SK-N-SH (cell line): ENCODE data around the gene CDC6. TPM values are rescaled to one million over a fixed set of nuclear protein-coding genes. Genes with fewer than 3 reads are reported as not detected.

Source experiments
- CTCF ChIA-PET: fragments of 300-600, 350-600 bp; formaldehyde crosslinking; extraction: SDS; loops from one replicate; lab custom pipeline; 2021; lab: Yijun Ruan, JAX
- POLR2A ChIA-PET: fragments of 350-600 bp; sonication (Branson Sonifier 250); formaldehyde crosslinking; extraction: SDS; loops from one replicate; lab custom pipeline; 2020; ENCODE audit warnings: antibody characterized with exemption, inconsistent platforms; lab: Yijun Ruan, JAX
- DNase-seq: peaks from one replicate; pipeline ENCODE4 v3.0.0; 2012
- H2AFZ ChIP-seq: fragments of 200-600 bp; sonication (generic); 2 replicates; pipeline ENCODE4 v1.8.1; 2016; ENCODE audit warnings: antibody characterized with exemption, mild to moderate bottlenecking, low read depth
- H3F3A ChIP-seq: fragments of 200-600 bp; sonication (generic); replicated peaks from 2 replicates; pipeline ENCODE3; 2016; ENCODE audit warnings: antibody characterized with exemption, mild to moderate bottlenecking; ENCODE audit not compliant: insufficient read depth
- H3K27ac ChIP-seq, 2 experiments: fragments of 200-500 bp in 1 of 2; fragments of 200-600 bp in 1 of 2; sonication (Bioruptor generic) in 1 of 2; sonication (generic), shearing (Covaris generic) in 1 of 2; 2 replicates each; pipeline versions ENCODE4 v1.5.1 to v1.6.1; 2014 to 2016; ENCODE audit warnings: low read depth in 2 of 2, inconsistent platforms in 1 of 2, low read length in 1 of 2, mild to moderate bottlenecking in 1 of 2, mixed read lengths in 1 of 2
- H3K27me3 ChIP-seq: fragments of 200-600 bp; sonication (generic), shearing (Covaris generic); 2 replicates; pipeline ENCODE4 v1.6.1; 2016; ENCODE audit warnings: mixed run types; ENCODE audit not compliant: insufficient read depth
- H3K36me3 ChIP-seq, 2 experiments: fragments of 200-500 bp in 1 of 2; fragments of 200-600 bp in 1 of 2; sonication (Bioruptor generic) in 1 of 2; sonication (generic) in 1 of 2; replicated peaks in 1 of 2; 2 replicates each; pipeline versions ENCODE3 to v1.5.1; 2014 to 2016; ENCODE audit warnings: low read length in 1 of 2, mild to moderate bottlenecking in 1 of 2; ENCODE audit not compliant: insufficient read depth in 2 of 2, control insufficient read depth in 1 of 2
- H3K4me1 ChIP-seq, 2 experiments: fragments of 200-500 bp in 1 of 2; fragments of 200-600 bp in 1 of 2; sonication (Bioruptor generic) in 1 of 2; sonication (generic), shearing (Covaris generic) in 1 of 2; 2 replicates each; pipeline versions ENCODE4 v1.5.1 to v1.6.1; 2014 to 2016; ENCODE audit warnings: low read depth in 1 of 2, low read length in 1 of 2, mixed run types in 1 of 2; ENCODE audit not compliant: insufficient read depth in 2 of 2, control insufficient read depth in 1 of 2
- H3K4me2 ChIP-seq: fragments of 200-600 bp; sonication (generic), shearing (Covaris generic); 2 replicates; pipeline ENCODE4 v1.6.1; 2017; ENCODE audit warnings: mixed run types
- H3K4me3 ChIP-seq, 2 experiments: fragments of 200-500 bp in 1 of 2; fragments of 200-600 bp in 1 of 2; sonication (Bioruptor generic) in 1 of 2; sonication (generic), shearing (Covaris generic) in 1 of 2; 2 replicates each; pipeline versions ENCODE4 v1.5.1 to v1.8.1; 2014 to 2016; ENCODE audit warnings: low read depth in 2 of 2, inconsistent platforms in 1 of 2, low read length in 1 of 2, mild to moderate bottlenecking in 1 of 2, mixed read lengths in 1 of 2, moderate library complexity in 1 of 2
- H3K79me2 ChIP-seq: fragments of 200-600 bp; sonication (generic); 2 replicates; pipeline ENCODE4 v1.8.1; 2017; ENCODE audit warnings: mild to moderate bottlenecking; ENCODE audit not compliant: insufficient read depth
- H3K9ac ChIP-seq: fragments of 200-600 bp; sonication (generic); 2 replicates; pipeline ENCODE4 v1.6.1; 2017; ENCODE audit warnings: mixed run types
- H3K9me2 ChIP-seq: fragments of 200-600 bp; sonication (generic); 2 replicates; pipeline ENCODE4 v1.6.1; 2017; ENCODE audit warnings: mixed run types
- H3K9me3 ChIP-seq: fragments of 200-600 bp; sonication (generic); 2 replicates; pipeline ENCODE4 v1.6.1; 2017; ENCODE audit warnings: mixed run types, mild to moderate bottlenecking, moderate library complexity
- H4K20me1 ChIP-seq: fragments of 200-600 bp; sonication (generic); 2 replicates; pipeline ENCODE4 v1.6.1; 2017; ENCODE audit warnings: mild to moderate bottlenecking, mixed run types; ENCODE audit not compliant: insufficient read depth
- CHD2 ChIP-seq: fragments of 150-350 bp; IDR thresholded peaks from 2 replicates; pipeline ENCODE4 v1.6.1; 2018; ENCODE audit warnings: low read length; ENCODE audit not compliant: partially characterized antibody
- CTCF ChIP-seq: fragments of 200-600 bp; sonication (generic); IDR thresholded peaks from 2 replicates; pipeline ENCODE4 v1.6.1; 2017; ENCODE audit warnings: antibody characterized with exemption, mild to moderate bottlenecking, moderate library complexity
- EZH2phosphoT487 ChIP-seq: fragments of 200-600 bp; sonication (generic); IDR thresholded peaks from 2 replicates; pipeline ENCODE4 v1.6.1; 2017; ENCODE audit warnings: low read depth, mixed run types, mild to moderate bottlenecking, antibody characterized with exemption, moderate library complexity, borderline replicate concordance
- FOSL2 ChIP-seq: IDR thresholded peaks from 2 replicates; pipeline ENCODE4 v1.4.0; 2012; ENCODE audit warnings: low read depth, mild to moderate bottlenecking, moderate library complexity, borderline replicate concordance
- JUND ChIP-seq: IDR thresholded peaks from 2 replicates; pipeline ENCODE4 v1.4.0; 2012
- NRF1 ChIP-seq: IDR thresholded peaks from 2 replicates; pipeline ENCODE4 v1.6.1; 2012; ENCODE audit warnings: low read depth, mild to moderate bottlenecking, low read length
- RAD21 ChIP-seq: IDR thresholded peaks from 2 replicates; pipeline ENCODE4 v1.6.1; 2012; ENCODE audit warnings: mild to moderate bottlenecking, low read length
- RCOR1 ChIP-seq: fragments of 150-350 bp; IDR thresholded peaks from 2 replicates; pipeline ENCODE4 v1.6.1; 2017; ENCODE audit warnings: antibody characterized with exemption, low read length
- RFX5 ChIP-seq: IDR thresholded peaks from 2 replicates; pipeline ENCODE4 v1.6.1; 2012; ENCODE audit warnings: mild to moderate bottlenecking, improper control_type of control experiment, low read length
- RXRA ChIP-seq: IDR thresholded peaks from 2 replicates; pipeline ENCODE4 v1.4.0; 2012; ENCODE audit warnings: low read depth, mild to moderate bottlenecking, borderline replicate concordance
- SIN3A ChIP-seq: IDR thresholded peaks from 2 replicates; pipeline ENCODE4 v1.6.1; 2012; ENCODE audit warnings: low read depth, mild to moderate bottlenecking, low read length, moderate library complexity, borderline replicate concordance
- SMC3 ChIP-seq: IDR thresholded peaks from 2 replicates; pipeline ENCODE4 v1.6.1; 2012; ENCODE audit warnings: low read depth, low read length, improper control_type of control experiment
- TAF1 ChIP-seq: IDR thresholded peaks from 2 replicates; pipeline ENCODE4 v1.6.1; 2012; ENCODE audit warnings: low read depth, mild to moderate bottlenecking, low read length, moderate library complexity, borderline replicate concordance
- TEAD4 ChIP-seq: IDR thresholded peaks from 2 replicates; pipeline ENCODE4 v1.4.0; 2012; ENCODE audit warnings: mild to moderate bottlenecking, borderline replicate concordance; ENCODE audit not compliant: insufficient read depth
- YY1 ChIP-seq: IDR thresholded peaks from 2 replicates; pipeline ENCODE4 v1.4.0; 2012; ENCODE audit warnings: low read depth, mild to moderate bottlenecking
- WGBS: methylation state at CpG from one replicate; pipeline ENCODE4 v1.1.6; 2017; ENCODE audit warnings: low lambda C conversion rate; 5-methylcytosine and 5-hydroxymethylcytosine counted together
- polyA plus RNA-seq, 3 experiments: library from polyadenylated mRNA; depleted of rRNA; stranded (reverse); fragments of >200 nt; gene quantifications; 2 replicates each; pipeline ENCODE4 v1.2.3, GENCODE V29; 2012
- TF ChIP-seq, protein P1 (sequence below): IDR thresholded peaks from 2 replicates; pipeline ENCODE4 v1.6.1; 2012; ENCODE audit warnings: mild to moderate bottlenecking, low read depth, low read length, moderate library complexity
- TF ChIP-seq, protein P2 (sequence below): IDR thresholded peaks from 2 replicates; pipeline ENCODE4 v1.4.0; 2012; ENCODE audit warnings: low read depth, borderline replicate concordance
- TF ChIP-seq, protein P3 (sequence below): fragments of 150-350 bp; IDR thresholded peaks from 2 replicates; pipeline ENCODE4 v1.6.1; 2016; ENCODE audit warnings: mild to moderate bottlenecking, low read depth, low read length

CDC6 gene
- polyA plus RNA-seq, 1 of the 3 experiments (the other 2 are of a cell fraction) = 12.7 TPM

DNA sequence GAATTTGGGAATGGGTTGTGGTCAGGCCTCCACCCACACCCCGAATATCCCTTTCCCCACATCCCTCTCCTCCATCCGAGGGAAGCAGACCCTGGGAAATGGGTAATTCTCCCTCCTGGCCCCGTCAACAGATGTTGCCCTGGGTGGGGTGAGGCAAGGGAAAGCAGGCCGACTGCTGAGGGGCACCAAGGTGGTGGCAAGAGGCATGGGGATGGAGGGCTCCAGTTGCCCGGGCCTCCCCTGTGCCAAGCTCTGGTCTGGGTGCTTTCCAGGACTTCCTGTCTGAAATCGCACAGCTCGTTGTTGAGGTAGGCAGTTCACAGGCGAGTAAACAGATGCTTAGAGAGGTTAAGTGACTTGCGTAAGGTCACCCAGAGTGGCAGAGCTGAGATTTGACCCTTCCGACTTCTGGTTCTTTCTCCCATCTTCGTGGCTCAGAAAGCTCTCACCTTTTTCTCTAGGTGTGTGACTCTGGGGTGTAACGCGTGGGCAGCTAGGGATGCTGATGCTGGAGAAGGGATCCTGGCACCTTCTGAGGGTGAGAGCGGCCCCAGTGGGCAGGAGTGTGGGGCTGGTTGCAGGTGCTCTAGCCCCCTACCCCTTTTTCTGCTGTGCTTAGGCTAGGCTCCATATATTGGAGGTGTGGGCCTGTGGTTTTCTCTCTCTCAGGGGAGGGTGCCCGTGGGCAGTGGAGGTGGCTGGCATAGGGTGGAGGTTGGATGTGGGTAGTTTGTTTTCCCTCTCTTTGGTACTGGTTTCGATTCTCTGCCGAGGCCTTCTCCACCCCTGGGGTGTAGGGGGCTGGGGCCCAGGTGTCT, 38.5 kb downstream of the CDC6 start:
- H3K4me3 ChIP-seq = no peak overlapping the region
- no peak overlapping the region for H3K9ac ChIP-seq
- DNase-seq = no peak
- H2AFZ ChIP-seq = no peak overlapping the region
- peaks cover 31% of the 10 kb centered on the region for H3F3A ChIP-seq
- WGBS = 81% methylated on average over 14 of the region's 17 CpGs
- H3K4me2 ChIP-seq = peak overlapping the region; percentile 61
- H3K9me2 ChIP-seq = no peaks in the 10 kb centered on the region
- H3K36me3 ChIP-seq = peaks cover 3 to 4% of the 10 kb centered on the region in 2 experiments
- H3K9me3 ChIP-seq = no peaks in the 10 kb centered on the region
- H3K27me3 ChIP-seq = no peaks in the 10 kb centered on the region
- TF ChIP-seq RXRA (no peak), NRF1 (no peak), RFX5 (no peak), CTCF (no peak), RAD21 (no peak), RCOR1 (no peak), TAF1 (no peak), CHD2 (no peak), SMC3 (no peak), EZH2phosphoT487 (no peak), FOSL2 (no peak), TEAD4 (no peak), JUND (no peak), SIN3A (no peak), YY1 (no peak)
- TF ChIP-seq, protein P1, sequence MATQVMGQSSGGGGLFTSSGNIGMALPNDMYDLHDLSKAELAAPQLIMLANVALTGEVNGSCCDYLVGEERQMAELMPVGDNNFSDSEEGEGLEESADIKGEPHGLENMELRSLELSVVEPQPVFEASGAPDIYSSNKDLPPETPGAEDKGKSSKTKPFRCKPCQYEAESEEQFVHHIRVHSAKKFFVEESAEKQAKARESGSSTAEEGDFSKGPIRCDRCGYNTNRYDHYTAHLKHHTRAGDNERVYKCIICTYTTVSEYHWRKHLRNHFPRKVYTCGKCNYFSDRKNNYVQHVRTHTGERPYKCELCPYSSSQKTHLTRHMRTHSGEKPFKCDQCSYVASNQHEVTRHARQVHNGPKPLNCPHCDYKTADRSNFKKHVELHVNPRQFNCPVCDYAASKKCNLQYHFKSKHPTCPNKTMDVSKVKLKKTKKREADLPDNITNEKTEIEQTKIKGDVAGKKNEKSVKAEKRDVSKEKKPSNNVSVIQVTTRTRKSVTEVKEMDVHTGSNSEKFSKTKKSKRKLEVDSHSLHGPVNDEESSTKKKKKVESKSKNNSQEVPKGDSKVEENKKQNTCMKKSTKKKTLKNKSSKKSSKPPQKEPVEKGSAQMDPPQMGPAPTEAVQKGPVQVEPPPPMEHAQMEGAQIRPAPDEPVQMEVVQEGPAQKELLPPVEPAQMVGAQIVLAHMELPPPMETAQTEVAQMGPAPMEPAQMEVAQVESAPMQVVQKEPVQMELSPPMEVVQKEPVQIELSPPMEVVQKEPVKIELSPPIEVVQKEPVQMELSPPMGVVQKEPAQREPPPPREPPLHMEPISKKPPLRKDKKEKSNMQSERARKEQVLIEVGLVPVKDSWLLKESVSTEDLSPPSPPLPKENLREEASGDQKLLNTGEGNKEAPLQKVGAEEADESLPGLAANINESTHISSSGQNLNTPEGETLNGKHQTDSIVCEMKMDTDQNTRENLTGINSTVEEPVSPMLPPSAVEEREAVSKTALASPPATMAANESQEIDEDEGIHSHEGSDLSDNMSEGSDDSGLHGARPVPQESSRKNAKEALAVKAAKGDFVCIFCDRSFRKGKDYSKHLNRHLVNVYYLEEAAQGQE = no peak
- TF ChIP-seq, protein P2, sequence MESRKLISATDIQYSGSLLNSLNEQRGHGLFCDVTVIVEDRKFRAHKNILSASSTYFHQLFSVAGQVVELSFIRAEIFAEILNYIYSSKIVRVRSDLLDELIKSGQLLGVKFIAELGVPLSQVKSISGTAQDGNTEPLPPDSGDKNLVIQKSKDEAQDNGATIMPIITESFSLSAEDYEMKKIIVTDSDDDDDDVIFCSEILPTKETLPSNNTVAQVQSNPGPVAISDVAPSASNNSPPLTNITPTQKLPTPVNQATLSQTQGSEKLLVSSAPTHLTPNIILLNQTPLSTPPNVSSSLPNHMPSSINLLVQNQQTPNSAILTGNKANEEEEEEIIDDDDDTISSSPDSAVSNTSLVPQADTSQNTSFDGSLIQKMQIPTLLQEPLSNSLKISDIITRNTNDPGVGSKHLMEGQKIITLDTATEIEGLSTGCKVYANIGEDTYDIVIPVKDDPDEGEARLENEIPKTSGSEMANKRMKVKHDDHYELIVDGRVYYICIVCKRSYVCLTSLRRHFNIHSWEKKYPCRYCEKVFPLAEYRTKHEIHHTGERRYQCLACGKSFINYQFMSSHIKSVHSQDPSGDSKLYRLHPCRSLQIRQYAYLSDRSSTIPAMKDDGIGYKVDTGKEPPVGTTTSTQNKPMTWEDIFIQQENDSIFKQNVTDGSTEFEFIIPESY = no peak
- TF ChIP-seq, protein P3, sequence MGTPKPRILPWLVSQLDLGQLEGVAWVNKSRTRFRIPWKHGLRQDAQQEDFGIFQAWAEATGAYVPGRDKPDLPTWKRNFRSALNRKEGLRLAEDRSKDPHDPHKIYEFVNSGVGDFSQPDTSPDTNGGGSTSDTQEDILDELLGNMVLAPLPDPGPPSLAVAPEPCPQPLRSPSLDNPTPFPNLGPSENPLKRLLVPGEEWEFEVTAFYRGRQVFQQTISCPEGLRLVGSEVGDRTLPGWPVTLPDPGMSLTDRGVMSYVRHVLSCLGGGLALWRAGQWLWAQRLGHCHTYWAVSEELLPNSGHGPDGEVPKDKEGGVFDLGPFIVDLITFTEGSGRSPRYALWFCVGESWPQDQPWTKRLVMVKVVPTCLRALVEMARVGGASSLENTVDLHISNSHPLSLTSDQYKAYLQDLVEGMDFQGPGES = no peak
- POLR2A ChIA-PET = interaction anchor here (1.6 kb wide), 1 partner anchor 15 kb away, joined by 6 read pairs; no protein-coding TSS in a partner anchor
- H4K20me1 ChIP-seq = peaks cover 82% of the 10 kb centered on the region
- CTCF ChIA-PET = interaction anchor here (1.1 to 57.6 kb wide), 5 partner anchors 14 to 121 kb away, joined by 3 to 1706 read pairs (median 6); partner anchors contain the start of genes CDC6 and RARA
- H3K4me1 ChIP-seq = peaks cover 75 to 88% of the 10 kb centered on the region in 2 experiments
- H3K79me2 ChIP-seq = peaks cover 100% of the 10 kb centered on the region
- peak overlapping the region; percentile 19 to 45; a peak in 3 of 4 replicates for H3K27ac ChIP-seq
